CD4-positive, alpha-beta T cell treated with Interleukin-6 at 100 ng/mL for 8 hours (primary cell): ENCODE data around the gene KDF1.

ENCODE experiments used
- DNase-seq: peaks from one replicate; pipeline ENCODE4 v3.0.0-alpha.2; 2020; ENCODE audit warnings: mixed read lengths, low spot score

KDF1 gene

DNA sequence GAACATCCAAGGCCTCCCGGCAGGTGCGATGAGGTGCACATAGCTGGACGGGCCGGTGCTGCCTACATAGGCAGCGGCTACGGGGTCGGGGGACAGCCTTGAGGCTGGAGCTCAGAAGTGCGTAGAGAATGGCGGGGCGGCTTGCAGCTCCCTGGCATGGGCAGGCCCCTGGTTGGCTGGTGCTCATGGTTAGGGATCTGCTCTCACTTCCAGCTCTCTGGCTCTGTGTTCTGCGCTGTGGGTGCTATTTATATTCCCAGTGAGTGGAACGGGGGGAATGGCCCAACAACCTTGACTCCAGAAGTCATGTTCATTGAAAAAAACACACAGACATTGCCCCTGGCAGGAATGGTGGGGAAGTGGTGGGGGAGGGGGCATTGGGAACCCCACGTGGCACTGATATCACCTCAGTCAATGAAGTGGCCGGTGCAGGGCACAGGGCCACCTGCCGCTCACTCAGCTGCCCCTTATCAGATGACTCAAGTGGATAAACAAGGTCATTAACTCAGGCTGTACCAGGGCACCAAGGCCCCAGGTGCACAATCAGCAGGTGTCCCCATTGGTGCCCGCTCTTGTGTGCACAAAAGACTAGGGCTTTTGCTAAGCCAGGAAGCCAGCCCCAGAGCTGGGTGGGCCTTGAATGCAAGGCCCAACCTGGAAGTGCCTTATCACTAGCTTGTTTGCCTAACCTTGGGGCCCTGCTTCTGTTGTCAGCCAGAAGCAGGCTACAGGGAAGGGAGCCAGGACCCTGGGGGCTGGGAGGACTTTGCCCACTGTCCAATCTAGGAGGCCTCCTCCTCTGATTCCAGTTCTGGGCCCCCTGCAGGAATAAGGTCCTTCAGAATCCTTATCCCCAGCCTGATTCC lies 46.3 kb downstream of the KDF1 start, which contains the start of gene NR0B2:
Gene NR0B2 (minus strand): TSS at position 222 of the 866 bp plus-strand sequence. CDS start 35 bp downstream, at position 187.
- DNase-seq, result no peak

- no peak for DNase-seq
These were observed 46.9 kb downstream of the KDF1 start for GRCh38 chr1:26913389-26913753.

GRCh38 chr1:26912147-26912490 lies 48.1 kb downstream of the KDF1 start:
- DNase-seq, result no peak

DNA sequence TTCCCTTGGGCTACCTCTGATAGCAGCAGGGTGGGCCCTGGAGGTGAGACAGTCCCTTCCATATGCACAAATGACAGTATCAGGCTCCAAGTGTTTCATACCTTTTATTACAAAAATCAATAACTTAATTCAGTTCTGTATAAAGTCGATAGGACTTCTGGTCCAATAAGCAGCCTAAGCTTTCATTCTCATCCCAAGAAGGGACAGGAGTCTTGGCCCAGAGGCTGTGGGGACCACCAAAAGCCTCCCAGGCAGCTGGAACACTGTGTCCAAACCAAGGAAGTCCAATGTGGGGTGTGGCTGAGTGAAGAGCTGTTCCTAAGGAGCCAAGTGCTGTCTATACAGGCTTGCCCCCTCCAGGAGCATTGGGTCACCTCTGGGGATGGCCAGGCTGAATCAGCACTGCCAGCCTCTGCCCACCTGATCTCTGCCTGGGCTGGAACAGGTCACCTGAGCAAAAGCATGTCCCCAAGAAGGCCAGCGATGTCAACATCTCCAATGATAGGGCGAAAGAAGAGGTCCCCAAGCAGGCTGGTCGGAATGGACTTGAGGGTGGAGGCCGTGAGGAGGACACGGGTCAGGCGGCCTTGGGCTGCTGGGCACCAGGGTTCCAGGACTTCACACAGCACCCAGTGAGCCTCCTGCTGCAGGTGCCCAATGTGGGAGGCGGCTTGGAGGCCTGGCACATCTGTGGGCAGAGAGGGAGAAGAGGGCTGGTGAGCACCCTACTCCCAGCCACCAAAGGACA lies 48.7 kb downstream of the KDF1 start:
- no peak for DNase-seq

- no peak for DNase-seq
These were observed 49.7 kb downstream of the KDF1 start for GRCh38 chr1:26910343-26911160.

GRCh38 chr1:26909951-26910342 lies 50.3 kb downstream of the KDF1 start:
- DNase-seq, result no peak

GRCh38 chr1:26907071-26907917 lies 53.0 kb downstream of the KDF1 start:
- DNase-seq, result no peak

DNA sequence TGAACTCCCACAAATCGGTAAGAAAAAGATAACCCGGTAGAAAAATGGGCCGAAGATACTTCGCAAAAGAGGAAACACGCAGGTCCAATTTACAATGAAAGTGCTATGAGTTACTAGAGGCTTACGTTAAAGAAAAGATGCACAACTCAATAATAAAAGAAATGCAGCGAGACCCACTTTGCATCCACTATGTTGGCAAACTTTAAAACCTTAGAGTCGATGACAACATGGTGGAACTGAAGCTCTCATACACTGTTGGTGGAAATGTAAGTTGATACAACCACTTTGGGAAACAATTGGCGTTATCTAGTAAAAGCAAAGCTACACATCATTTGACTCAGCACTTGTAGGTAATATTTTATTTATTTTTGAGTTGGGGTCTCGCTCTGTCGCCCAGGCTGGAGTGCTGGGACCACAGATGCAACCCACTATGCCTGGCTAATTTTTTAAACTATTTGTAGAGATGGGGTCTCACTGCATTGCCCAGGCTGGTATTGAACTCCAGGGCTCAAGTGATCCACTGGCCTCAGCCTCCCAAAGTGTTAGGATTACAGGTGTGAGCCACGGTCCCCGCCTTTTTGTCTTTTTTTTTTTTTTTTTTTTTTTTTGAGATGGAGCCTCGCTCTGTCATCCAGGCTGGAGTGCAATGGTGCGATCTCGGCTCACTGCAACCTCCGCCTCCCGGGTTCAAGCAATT lies 59.3 kb downstream of the KDF1 start:
- no peak for DNase-seq

DNA sequence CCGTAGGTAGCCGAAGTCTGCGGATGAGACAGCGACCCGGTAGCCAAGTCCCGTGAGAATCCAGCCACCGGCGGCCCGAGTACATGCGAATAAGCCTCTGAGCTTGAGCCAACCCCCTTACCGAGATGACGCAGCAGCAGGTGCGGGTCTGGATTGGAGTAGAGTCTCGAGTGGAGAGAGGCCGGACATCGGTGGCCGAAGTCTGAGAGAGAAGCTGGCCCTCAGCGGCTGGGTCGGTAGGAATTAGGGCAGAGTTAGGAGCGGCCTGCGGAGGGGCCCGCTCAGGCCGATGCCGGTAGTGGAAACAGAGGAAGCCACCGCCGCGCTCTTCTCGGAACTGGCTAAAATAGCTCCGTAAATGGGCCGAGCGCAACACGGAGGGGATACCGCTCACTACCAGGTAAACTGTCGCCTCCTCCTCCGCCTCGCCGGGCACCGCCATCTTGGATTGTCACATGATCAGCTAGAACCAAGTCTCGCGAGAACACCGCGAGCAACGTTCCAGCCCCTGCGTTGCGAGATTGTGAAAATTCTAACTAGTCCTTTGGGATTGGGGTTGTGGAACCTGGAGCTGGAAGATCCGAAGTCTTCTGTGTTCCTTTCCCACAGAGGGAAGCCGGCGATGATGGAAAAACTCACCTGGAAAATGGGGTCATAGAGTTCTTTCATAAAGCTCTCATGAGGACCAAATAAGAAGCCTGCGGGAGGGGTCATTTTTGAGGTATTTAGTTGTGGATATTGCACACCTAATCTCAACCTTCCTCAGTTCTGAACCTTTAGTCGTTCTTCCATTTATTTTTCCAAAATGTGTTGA lies 60.1 kb downstream of the KDF1 start, which contains the start of gene GPATCH3:
Gene GPATCH3 (minus strand): TSS at position 467 of the 814 bp plus-strand sequence. CDS start 25 bp downstream, at position 442.
- DNase-seq, result peak; percentile 84
